GM21423 (cell line): ENCODE results near the gene GPR176.

Source experiments
- ATAC-seq: cut with Tn5 transposase; IDR thresholded peaks from one replicate; pipeline ENCODE4 v1.9.1; 2021; ENCODE audit warnings: mild to moderate bottlenecking, moderate library complexity; ENCODE audit not compliant: unreplicated experiment

GPR176 gene

GRCh38 chr15:39860871-39861270 is 59.2 kb downstream of the GPR176 start:
- no peak for ATAC-seq

GRCh38 chr15:39860200-39860599 is 59.9 kb downstream of the GPR176 start:
- ATAC-seq: no peak

- ATAC-seq: no peak
Observed at GRCh38 chr15:39859636-39860035, 60.4 kb downstream of the GPR176 start.

- ATAC-seq: no peak
Observed at GRCh38 chr15:39857132-39857531, 62.9 kb downstream of the GPR176 start.

- no peak for ATAC-seq
Observed at GRCh38 chr15:39856357-39856756, 63.7 kb downstream of the GPR176 start.

GRCh38 chr15:39855400-39855799 is 64.7 kb downstream of the GPR176 start:
- ATAC-seq: no peak

DNA sequence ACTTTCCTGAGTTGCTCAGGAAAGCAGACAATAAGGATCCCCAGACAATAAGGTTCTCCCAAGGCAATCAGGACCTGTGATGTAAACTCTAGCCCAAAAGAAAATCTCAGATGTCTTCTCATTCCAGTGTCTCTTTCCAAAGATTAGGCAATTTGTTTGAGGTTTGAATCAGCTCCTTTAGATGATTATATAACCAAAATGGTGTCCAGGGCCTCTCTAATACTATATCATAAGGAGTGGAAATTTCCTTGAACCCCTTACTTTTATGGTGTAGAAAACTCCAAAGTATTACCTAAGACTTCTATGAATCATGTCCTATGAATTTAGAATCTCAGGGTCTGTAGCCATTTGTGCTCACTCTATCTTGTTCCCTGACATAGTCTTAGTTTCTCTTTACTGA is 65.9 kb downstream of the GPR176 start:
- no peak for ATAC-seq

GRCh38 chr15:39852250-39852649 is 67.8 kb downstream of the GPR176 start:
- no peak for ATAC-seq

GRCh38 chr15:39851500-39852092 is 68.5 kb downstream of the GPR176 start:
- no peak for ATAC-seq

DNA sequence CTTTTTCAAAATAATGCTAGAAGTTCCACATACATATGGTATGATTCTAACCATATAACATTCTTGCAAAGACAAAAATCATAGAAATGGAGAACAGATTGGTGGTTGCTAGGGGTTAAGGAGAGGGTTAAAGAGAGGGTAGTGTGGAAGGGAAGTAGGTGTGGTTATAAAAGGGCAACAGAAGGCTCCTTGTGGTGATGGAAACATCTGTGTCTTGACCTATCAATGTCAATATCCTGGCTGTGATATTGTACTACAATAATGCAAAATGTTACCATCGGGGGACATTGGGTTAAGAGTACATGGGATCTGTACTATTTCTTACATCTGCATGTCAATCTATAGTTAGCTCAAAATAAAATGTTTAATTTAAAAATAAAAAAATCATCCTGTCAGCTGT is 69.6 kb downstream of the GPR176 start:
- no peak for ATAC-seq

DNA sequence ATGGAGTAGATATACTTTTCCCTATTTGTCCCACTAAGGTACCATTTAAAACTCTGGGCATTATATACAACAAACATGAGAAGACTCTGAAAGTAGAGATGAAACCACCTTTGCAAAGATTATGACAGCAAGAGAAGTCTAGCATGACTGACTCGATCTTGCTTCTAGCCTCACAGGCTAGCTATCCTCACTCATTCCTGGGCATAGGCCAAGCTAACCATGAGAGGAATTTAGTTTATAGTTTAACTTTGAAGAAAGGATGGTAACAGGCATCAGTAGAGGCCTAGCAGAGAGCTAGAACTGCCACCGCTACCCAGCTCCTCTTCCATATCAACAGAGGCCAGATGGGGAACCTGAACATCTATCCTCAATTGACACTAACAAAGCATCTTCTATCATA is 74.0 kb downstream of the GPR176 start:
- ATAC-seq: no peak

GRCh38 chr15:39845582-39845981 is 74.5 kb downstream of the GPR176 start:
- ATAC-seq: no peak

DNA sequence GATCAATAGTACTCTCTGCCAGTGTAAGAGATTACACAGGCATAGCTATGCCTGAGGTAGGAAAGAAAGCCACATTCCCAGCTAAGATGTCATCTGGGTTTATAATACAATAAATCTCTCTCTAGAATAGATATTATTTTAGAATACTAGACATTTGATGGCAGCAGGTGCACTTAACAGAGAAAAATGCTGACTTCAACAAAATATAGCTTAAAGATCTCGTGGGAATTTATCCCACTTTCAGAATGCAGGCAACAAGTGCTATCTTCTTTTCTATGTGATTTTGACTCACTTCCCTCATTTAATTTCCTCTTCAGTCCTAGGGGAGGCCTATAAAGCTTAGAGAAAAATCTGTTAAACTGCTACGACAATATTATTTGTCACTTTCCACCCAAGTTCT is 76.5 kb downstream of the GPR176 start:
- no peak for ATAC-seq

DNA sequence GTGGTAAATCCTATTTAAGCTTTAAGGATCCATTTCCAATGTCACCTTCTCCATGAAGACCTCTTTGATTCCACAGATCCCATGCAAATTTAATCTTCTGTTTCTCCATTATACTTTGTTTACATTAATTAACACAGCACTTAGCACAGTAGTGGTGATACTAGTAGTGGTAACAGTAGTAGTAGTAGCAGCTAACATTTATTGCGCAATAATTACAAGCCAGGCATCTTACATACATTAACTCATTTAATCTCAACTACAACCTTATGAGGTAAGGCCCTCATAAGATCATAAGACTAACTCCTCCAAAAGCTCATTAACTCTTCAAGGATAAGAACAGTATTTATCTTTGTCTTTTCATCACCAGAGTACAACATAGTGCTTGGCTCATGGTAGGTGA is 82.6 kb downstream of the GPR176 start:
- ATAC-seq: no peak

DNA sequence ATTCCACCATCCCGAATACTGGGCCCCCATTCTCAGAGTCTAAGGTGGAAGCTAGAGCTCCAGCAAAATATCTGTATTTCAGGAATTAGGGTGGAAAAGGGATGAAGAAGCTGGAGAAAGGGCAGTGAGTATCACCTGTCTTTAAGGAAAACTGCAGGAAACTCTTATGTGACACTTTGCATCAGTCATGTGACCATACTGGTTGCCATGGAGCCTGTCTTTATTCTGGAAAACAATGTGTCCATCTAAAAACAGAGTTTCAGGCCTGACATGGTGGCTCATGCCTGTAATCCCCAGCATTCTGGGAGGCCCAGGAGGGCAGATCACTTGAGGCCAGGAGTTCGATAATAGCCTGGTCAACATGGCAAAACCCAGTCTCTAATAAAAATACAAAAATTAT is 84.5 kb downstream of the GPR176 start:
- ATAC-seq: no peak

GRCh38 chr15:39834256-39834655 is 85.8 kb downstream of the GPR176 start:
- no peak for ATAC-seq

- ATAC-seq: no peak
Observed at GRCh38 chr15:39833515-39833981, 86.5 kb downstream of the GPR176 start.

DNA sequence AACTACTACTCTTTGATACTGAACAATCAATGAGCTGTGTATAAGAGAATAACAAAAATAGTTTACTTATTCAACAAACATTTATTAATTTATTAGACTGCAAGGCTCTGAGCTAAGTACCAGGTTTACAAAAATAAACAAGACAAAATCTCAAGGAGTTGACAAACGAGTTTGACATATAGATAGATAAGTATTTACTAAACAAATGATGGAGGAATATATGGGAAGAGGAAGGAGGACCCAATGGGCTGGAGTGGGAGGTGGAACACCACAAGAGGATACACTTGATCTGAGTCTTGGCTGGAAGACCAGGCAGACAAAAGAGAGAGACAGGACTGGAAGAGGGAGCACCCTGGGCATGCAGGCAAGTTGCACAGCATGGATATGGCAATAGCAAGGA is 89.9 kb downstream of the GPR176 start:
- no peak for ATAC-seq

DNA sequence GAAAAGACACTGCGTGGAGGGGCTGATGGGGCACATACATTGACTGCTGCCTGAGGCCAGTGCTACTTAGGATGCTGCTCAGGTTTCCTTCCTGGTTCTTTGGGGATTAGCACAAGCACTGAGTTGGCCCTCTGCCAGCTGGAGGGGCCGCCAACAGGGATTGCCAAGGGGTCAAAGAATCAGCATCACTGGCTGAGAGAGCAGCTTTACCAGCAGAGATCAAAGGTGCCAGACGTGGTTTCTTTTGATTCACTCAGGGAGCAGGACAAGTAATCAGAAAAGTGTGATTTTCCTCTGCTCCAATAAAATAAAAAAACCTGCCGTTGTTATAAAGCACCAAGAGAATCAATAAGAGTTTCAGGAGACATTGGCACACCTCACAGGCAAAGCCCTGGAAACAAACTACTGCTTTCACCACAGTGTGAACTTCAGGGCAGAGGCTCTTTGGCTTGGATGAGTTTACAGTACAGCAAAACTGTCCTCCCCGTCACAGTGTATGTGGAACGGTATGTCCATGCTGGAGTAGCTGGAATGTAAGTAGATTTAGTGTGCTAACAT is 91.6 kb downstream of the GPR176 start:
- no peak for ATAC-seq

DNA sequence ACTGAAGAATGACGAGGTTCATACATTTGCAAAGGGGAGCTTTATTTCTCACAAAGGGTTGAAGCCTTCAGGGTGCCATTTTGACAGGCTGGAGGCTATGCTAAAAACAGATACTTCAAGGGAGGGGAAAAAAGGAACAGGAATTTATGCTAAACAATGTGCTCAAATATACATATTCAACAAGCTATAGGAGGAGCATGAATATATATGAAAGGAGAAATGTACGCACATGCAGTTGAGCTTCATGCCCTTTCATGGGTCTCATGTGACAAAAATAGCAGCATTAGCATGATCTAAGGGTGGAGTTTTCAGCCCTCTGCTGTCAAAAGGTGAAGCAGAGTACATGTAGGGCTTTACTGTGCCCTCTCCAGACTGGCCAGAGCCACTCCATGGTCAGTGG is 93.1 kb downstream of the GPR176 start:
- ATAC-seq: no peak

DNA sequence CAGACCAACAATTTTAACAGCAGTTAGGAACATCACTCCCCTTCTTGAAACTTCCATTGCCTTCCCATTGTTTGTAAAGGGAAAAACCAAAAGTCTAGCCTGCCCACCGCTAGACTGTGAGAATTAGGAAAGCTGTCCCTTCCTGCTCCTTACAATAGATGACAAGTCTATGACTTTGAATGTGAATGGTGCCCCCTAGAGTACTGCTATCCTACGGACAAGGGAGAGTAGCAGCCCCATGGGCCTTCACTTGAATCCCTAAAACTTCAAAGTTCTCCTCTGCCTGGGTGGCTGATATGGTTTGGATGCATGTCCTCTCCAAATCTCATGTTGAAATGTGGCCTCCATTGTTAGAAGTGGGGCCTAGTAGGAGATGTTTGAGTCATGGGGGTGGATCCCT is 96.4 kb downstream of the GPR176 start:
- no peak for ATAC-seq

DNA sequence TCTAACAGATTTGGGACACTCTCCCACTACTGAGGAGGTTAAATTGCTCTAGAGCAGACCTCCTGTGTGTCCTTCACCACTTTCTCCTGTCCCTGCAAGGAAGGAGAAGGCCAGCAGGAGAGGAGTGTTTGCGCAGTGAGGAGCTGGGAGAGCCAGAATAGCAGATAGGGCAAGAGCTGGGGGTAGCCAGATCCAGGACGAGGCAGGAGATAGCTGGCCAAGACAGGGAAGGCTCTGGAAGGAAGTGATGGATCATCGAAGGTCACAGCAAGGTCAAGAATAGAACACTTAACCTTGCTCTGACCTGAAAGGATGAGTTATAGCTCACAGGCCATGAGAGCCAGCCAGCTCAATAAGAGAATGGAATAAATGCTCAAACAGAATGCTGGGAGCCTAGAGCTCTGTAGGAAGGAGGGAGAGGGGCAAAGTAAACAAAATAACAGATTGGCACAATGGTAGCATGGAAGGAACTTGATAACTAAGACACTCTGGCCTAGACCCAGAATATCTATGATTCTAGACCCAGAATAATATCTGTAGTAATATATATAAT is 99.9 kb downstream of the GPR176 start:
- ATAC-seq: no peak

- ATAC-seq: no peak
Observed at GRCh38 chr15:39819533-39819932, 100.5 kb downstream of the GPR176 start.
